WTC11 (cell line): ENCODE data around the gene TMC6. TPM values are rescaled to one million over a fixed set of nuclear protein-coding genes. Genes with fewer than 3 reads are reported as not detected.

Source experiments
- ATAC-seq: fragments of 200-7000 bp; cut with Tn5 transposase; 2 replicates; pipeline ENCODE4 v1.10.0; 2021; ENCODE audit warnings: mild to moderate bottlenecking, moderate library complexity
- CTCF ChIA-PET: fragments of 300-600 bp; sonication (Branson Sonifier 250); formaldehyde crosslinking; loops from one replicate; lab custom pipeline; 2021; ENCODE audit warnings: antibody characterized with exemption; lab: Charles Lee
- POLR2A ChIA-PET: fragments of 350-600 bp; sonication (Branson Sonifier 250); formaldehyde crosslinking; loops from one replicate; lab custom pipeline; 2021; ENCODE audit warnings: antibody characterized with exemption; lab: Charles Lee
- DNase-seq: peaks from one replicate; pipeline ENCODE4 v3.0.0; 2021; ENCODE audit warnings: low spot score
- H3K27ac Mint-ChIP-seq: 2 replicates; pipeline ENCODE4 v1.8.0; 2021; ENCODE audit warnings: mixed read lengths
- H3K27me3 Mint-ChIP-seq: 2 replicates; pipeline ENCODE4 v1.8.0; 2021; ENCODE audit warnings: low read depth, mild to moderate bottlenecking, moderate library complexity, mixed read lengths
- H3K36me3 Mint-ChIP-seq: 2 replicates; pipeline ENCODE4 v1.8.0; 2021; ENCODE audit warnings: mixed read lengths
- H3K4me1 Mint-ChIP-seq: 2 replicates; pipeline ENCODE4 v1.8.0; 2022; ENCODE audit warnings: mixed read lengths
- H3K4me3 Mint-ChIP-seq: 2 replicates; pipeline ENCODE4 v1.8.0; 2021; ENCODE audit warnings: mild to moderate bottlenecking, moderate library complexity, mixed read lengths
- H3K9me3 Mint-ChIP-seq: 2 replicates; pipeline ENCODE4 v1.8.0; 2021; ENCODE audit warnings: mixed read lengths
- ATF1 ChIP-seq: sonication (generic); formaldehyde crosslinking; IDR thresholded peaks from 2 replicates; pipeline ENCODE4 v1.8.1; 2023; ENCODE audit warnings: mild to moderate bottlenecking, moderate library complexity, missing genetic modification reagents
- CBFB ChIP-seq: sonication (generic); formaldehyde crosslinking; IDR thresholded peaks from 2 replicates; pipeline ENCODE4 v1.8.1; 2022; ENCODE audit warnings: mild to moderate bottlenecking, low read depth, missing genetic modification reagents
- CREB1 ChIP-seq: sonication (generic); formaldehyde crosslinking; IDR thresholded peaks from 2 replicates; pipeline ENCODE4 v1.8.0; 2023; ENCODE audit warnings: mild to moderate bottlenecking, missing genetic modification reagents
- CREM ChIP-seq: sonication (generic); formaldehyde crosslinking; IDR thresholded peaks from 2 replicates; pipeline ENCODE4 v1.8.1; 2022; ENCODE audit warnings: mild to moderate bottlenecking, missing genetic modification reagents, moderate library complexity
- FOXJ3 ChIP-seq: sonication (generic); formaldehyde crosslinking; IDR thresholded peaks from 2 replicates; pipeline ENCODE4 v1.9.0; 2021; ENCODE audit warnings: missing genetic modification reagents, mild to moderate bottlenecking, borderline replicate concordance
- FOXP4 ChIP-seq: sonication (generic); formaldehyde crosslinking; IDR thresholded peaks from 2 replicates; pipeline ENCODE4 v1.8.0; 2022; ENCODE audit warnings: mild to moderate bottlenecking, missing genetic modification reagents
- GABPB1 ChIP-seq: sonication (generic); formaldehyde crosslinking; IDR thresholded peaks from 2 replicates; pipeline ENCODE4 v1.8.1; 2023; ENCODE audit warnings: mild to moderate bottlenecking, missing genetic modification reagents
- IRF1 ChIP-seq: sonication (generic); formaldehyde crosslinking; IDR thresholded peaks from 2 replicates; pipeline ENCODE4 v1.8.0; 2023; ENCODE audit warnings: missing genetic modification reagents
- KAT7 ChIP-seq: sonication (generic); formaldehyde crosslinking; IDR thresholded peaks from 2 replicates; pipeline ENCODE4 v1.8.1; 2023; ENCODE audit warnings: missing genetic modification reagents, mild to moderate bottlenecking, borderline replicate concordance
- NFE2L1 ChIP-seq: sonication (generic); formaldehyde crosslinking; IDR thresholded peaks from 2 replicates; pipeline ENCODE4 v1.8.1; 2023; ENCODE audit warnings: missing genetic modification reagents
- RELA ChIP-seq: sonication (generic); formaldehyde crosslinking; IDR thresholded peaks from 2 replicates; pipeline ENCODE4 v1.8.1; 2022; ENCODE audit warnings: missing genetic modification reagents, mild to moderate bottlenecking, borderline replicate concordance
- RORB ChIP-seq: fragments of 250-450 bp; sonication (Bioruptor Pico); IDR thresholded peaks from 2 replicates; pipeline ENCODE4 v1.9.0; 2021; ENCODE audit warnings: mild to moderate bottlenecking
- SMAD4 ChIP-seq: sonication (generic); formaldehyde crosslinking; IDR thresholded peaks from 2 replicates; pipeline ENCODE4 v1.8.0; 2022; ENCODE audit warnings: mild to moderate bottlenecking, missing genetic modification reagents
- SOX15 ChIP-seq: fragments of 250-450 bp; sonication (Bioruptor Pico); IDR thresholded peaks from 2 replicates; pipeline ENCODE4 v1.9.0; 2021; ENCODE audit warnings: mild to moderate bottlenecking
- TCF7 ChIP-seq: sonication (generic); formaldehyde crosslinking; IDR thresholded peaks from 2 replicates; pipeline ENCODE4 v1.8.0; 2022; ENCODE audit warnings: mild to moderate bottlenecking, low read depth, missing genetic modification reagents, moderate library complexity
- ZMAT4 ChIP-seq: fragments of 250-450 bp; sonication (Bioruptor Pico); IDR thresholded peaks from 2 replicates; pipeline ENCODE4 v1.9.0; 2021; ENCODE audit warnings: mild to moderate bottlenecking
- ZNF121 ChIP-seq: sonication (generic); formaldehyde crosslinking; IDR thresholded peaks from 2 replicates; pipeline ENCODE4 v1.8.0; 2023; ENCODE audit warnings: missing genetic modification reagents
- ZNF138 ChIP-seq: sonication (generic); formaldehyde crosslinking; conservative IDR thresholded peaks from 2 replicates; pipeline ENCODE4 v1.8.1; 2022; ENCODE audit warnings: mild to moderate bottlenecking, moderate library complexity, missing genetic modification reagents
- ZNF219 ChIP-seq: sonication (generic); formaldehyde crosslinking; IDR thresholded peaks from 2 replicates; pipeline ENCODE4 v1.8.0; 2023; ENCODE audit warnings: missing genetic modification reagents, mild to moderate bottlenecking, borderline replicate concordance
- ZNF281 ChIP-seq: sonication (generic); formaldehyde crosslinking; IDR thresholded peaks from 2 replicates; pipeline ENCODE4 v1.8.0; 2023; ENCODE audit warnings: mild to moderate bottlenecking, missing genetic modification reagents
- ZNF317 ChIP-seq: sonication (generic); formaldehyde crosslinking; IDR thresholded peaks from 2 replicates; pipeline ENCODE4 v1.8.1; 2023; ENCODE audit warnings: low read depth, mild to moderate bottlenecking, moderate library complexity, missing genetic modification reagents, borderline replicate concordance
- ZNF416 ChIP-seq: fragments of 250-450 bp; sonication (Bioruptor Pico); IDR thresholded peaks from 2 replicates; pipeline ENCODE4 v1.9.0; 2021; ENCODE audit warnings: mild to moderate bottlenecking, inconsistent platforms
- ZSCAN18 ChIP-seq: fragments of 250-450 bp; sonication (Bioruptor Pico); IDR thresholded peaks from 2 replicates; pipeline ENCODE4 v2.1.2; 2022; ENCODE audit warnings: mild to moderate bottlenecking, moderate library complexity
- total RNA-seq: library from RNA; stranded (reverse); gene quantifications from 3 replicates; pipeline ENCODE4 v1.2.3, GENCODE V29; 2021

Gene TMC6
- total RNA-seq, 1 experiment from 2014 or later: 120 TPM

GRCh38 chr17:78143214-78144146 is 14.9 kb upstream of the TMC6 start:
- DNase-seq: no peak
- no peaks in the 10 kb centered on the region for H3K9me3 Mint-ChIP-seq
- H3K4me1 Mint-ChIP-seq: peaks cover 12% of the 10 kb centered on the region
- POLR2A ChIA-PET: no interaction called here
- no peak for TF ChIP-seq FOXP4 (CRISPR knock-in tag)
- TF ChIP-seq ZNF219 (CRISPR knock-in tag): no peak
- TF ChIP-seq GABPB1 (CRISPR knock-in tag): no peak
- no peak for TF ChIP-seq KAT7
- TF ChIP-seq ZNF281: no peak
- TF ChIP-seq ZSCAN18 (CRISPR knock-in tag): no peak
- TF ChIP-seq ZNF138 (CRISPR knock-in tag): no peak
- no peak for TF ChIP-seq TCF7 (CRISPR knock-in tag)
- TF ChIP-seq CREB1 (CRISPR knock-in tag): no peak
- no peak for TF ChIP-seq CREM
- TF ChIP-seq IRF1: no peak
- TF ChIP-seq SMAD4 (CRISPR knock-in tag): no peak
- TF ChIP-seq ZNF416: no peak
- no peak for TF ChIP-seq CBFB
- TF ChIP-seq RORB (CRISPR knock-in tag): no peak
- TF ChIP-seq NFE2L1: no peak
- TF ChIP-seq, all 79 proteins: peak for 0
- ATAC-seq: no peak
- H3K36me3 Mint-ChIP-seq: no peaks in the 10 kb centered on the region
- H3K27me3 Mint-ChIP-seq: 0 out of 2 replicates have a peak, but pooled peaks cover 3% of the 10 kb centered on the region
- no peak overlapping the region for H3K4me3 Mint-ChIP-seq
- no peak overlapping the region for H3K27ac Mint-ChIP-seq
- CTCF ChIA-PET: interaction anchor here (0.8 to 1.9 kb wide), 4 partner anchors 31 to 1621 kb away, joined by 3 to 8 read pairs (median 6); partner anchors contain the start of gene TK1

- Mint-ChIP-seq H3K9me3 (no peaks in the 10 kb centered on the region), H3K27me3 (0 out of 2 replicates have a peak, but pooled peaks cover 3% of the 10 kb centered on the region), H3K4me1 (peaks cover 18% of the 10 kb centered on the region), H3K27ac (no peak overlapping the region), H3K4me3 (no peak overlapping the region), H3K36me3 (no peaks in the 10 kb centered on the region)
- ChIA-PET POLR2A (interaction anchor here (0.5 to 0.6 kb wide), 2 partner anchors 209 to 1771 kb away, joined by 3 read pairs; no protein-coding TSS in a partner anchor), CTCF (interaction anchor here (0.7 to 10.2 kb wide), 9 partner anchors 13 to 280 kb away, joined by 3 to 82 read pairs (median 4); partner anchors contain the start of genes TK1, TMC6 and TMC8)
- no peak for DNase-seq
- no peak for ATAC-seq
- no peak for TF ChIP-seq ZMAT4 (CRISPR knock-in tag)
- TF ChIP-seq RELA (CRISPR knock-in tag): no peak
- TF ChIP-seq ATF1 (CRISPR knock-in tag): no peak
- no peak for TF ChIP-seq SOX15 (CRISPR knock-in tag)
- TF ChIP-seq FOXJ3: no peak
- TF ChIP-seq ZNF317 (CRISPR knock-in tag): no peak
- no peak for TF ChIP-seq ZNF121 (CRISPR knock-in tag)
- no peak for TF ChIP-seq ZNF281
Observed at GRCh38 chr17:78142119-78142861, 13.7 kb upstream of the TMC6 start.
